Heart right ventricle (tissue), 16 donors: ENCODE measurements around the gene OSBPL10. TPM values are rescaled to one million over a fixed set of nuclear protein-coding genes. Genes with fewer than 3 reads are reported as not detected.

Experiments
- ATAC-seq, 8 donors: fragments of 200-7000 bp; cut with Tn5 transposase; one replicate each; pipeline ENCODE4 v1.9.1; 2020; ENCODE audit warnings: mild to moderate bottlenecking in 8 of 8, moderate library complexity in 8 of 8, moderate number of reproducible peaks in 1 of 8
- DNase-seq, 2 donors: peaks; one replicate each; pipeline ENCODE4 v3.0.0-alpha.2; 2020
- H3K27ac ChIP-seq, 10 donors: fragments of 200-600 bp; sonication (generic) in 2 of 10; one replicate each; pipeline versions ENCODE4 v1.5.0 to v1.8.0; 2020 to 2022; ENCODE audit warnings: mild to moderate bottlenecking in 3 of 10
- H3K27me3 ChIP-seq, 7 donors: fragments of 200-600 bp; one replicate each; pipeline ENCODE4 v1.8.0; 2021 to 2022; ENCODE audit warnings: mild to moderate bottlenecking in 2 of 7
- H3K36me3 ChIP-seq, 9 donors: fragments of 200-600 bp; sonication (generic) in 1 of 9; one replicate each; pipeline versions ENCODE4 v1.5.0 to v1.8.0; 2020 to 2022; ENCODE audit warnings: mild to moderate bottlenecking in 2 of 9
- H3K4me1 ChIP-seq, 9 donors: fragments of 200-600 bp; sonication (generic) in 1 of 9; one replicate each; pipeline versions ENCODE4 v1.5.0 to v1.8.0; 2020 to 2022; ENCODE audit warnings: mild to moderate bottlenecking in 4 of 9
- H3K4me3 ChIP-seq, 10 donors: fragments of 200-600 bp; sonication (generic) in 2 of 10; one replicate each; pipeline versions ENCODE4 v1.5.0 to v1.8.0; 2020 to 2022; ENCODE audit warnings: mild to moderate bottlenecking in 7 of 10, moderate library complexity in 2 of 10
- H3K9me3 ChIP-seq, 11 donors: fragments of 200-600 bp in 10 of 11; sonication (generic) in 2 of 11; one replicate each; pipeline versions ENCODE4 v1.5.0 to v1.8.0; 2013 to 2022; ENCODE audit warnings: mild to moderate bottlenecking in 2 of 11, control low read depth in 1 of 11, moderate library complexity in 1 of 11
- CTCF ChIP-seq, 9 donors: fragments of 200-600 bp; sonication (generic) in 2 of 9; IDR thresholded peaks; one replicate each; pipeline versions ENCODE4 v1.5.0 to v1.8.0; 2021 to 2022; ENCODE audit warnings: antibody characterized with exemption in 9 of 9, mild to moderate bottlenecking in 5 of 9, moderate library complexity in 1 of 9
- WGBS, 2 donors: extraction: QIAGEN DNeasy Blood & Tissue Kit; methylation state at CpG; one replicate each; pipeline ENCODE4 v1.1.7; 2013; ENCODE audit warnings: inconsistent platforms in 1 of 2; 5-methylcytosine and 5-hydroxymethylcytosine counted together
- intact Hi-C, 10 donors: fragments of 100-400 bp; cut with DNase I; formaldehyde crosslinking; loops; one replicate each; pipeline versions ENCODE4 v1.11.1 to v1.14.2; 2022
- polyA plus RNA-seq, 2 donors: library from polyadenylated mRNA; stranded (reverse); fragments of 200-250 nt; gene quantifications; one replicate each; pipeline ENCODE4 v1.2.3, GENCODE V29; 2013
- total RNA-seq, 10 donors: library from RNA; stranded (reverse); fragmentation: NEBNext Ultra II Directional in 3 of 10; extraction: Animal tissue kit (Norgen Biotek cat#: 25700) in 3 of 10; gene quantifications; one replicate each; pipeline versions ENCODE4 v1.2.1 to v1.2.4, GENCODE V29; 2021 to 2023
- donor health status: Arrhythmogenic right ventricular cardiomyopathy.
- donor health status: ischemic (EF 13 %, LVEDD 7.1; RV severe dilation, severe dysfunction).
- donor health status: healthy with polysubstance abuse.
- donor health status: DM: no; HTN: yes; CAD: no.
- donor health status: DM: no; HTN: no; CAD: no.
- donor health status: ischemic (EF 25% LVEDD 6.9; RV normal size, moderate dysfunction).
- donor health status: ischemic (EF 25% LVEDD 5.7; RV mildly dilated, moderate dysfunction).
- donor health status: healthy.
- donor health status: DM: yes; HTN: yes; CAD: no.
- donor health status: Ischemic cardiomyopathy.
- donor health status: ischemic (EF 35%, LVEDD 5.7; RV mildly dilated, moderate dysfunction).
- donor health status: nonischemic (EF 11% LVEDD 7.7; RV severe dilation, severe dysfunction).
- donor health status: DM: yes; HTN: yes; CAD: no.
- donor health status: PGD.
- donor health status: ischemic (EF 29% LVEDD 5.4; RV normal size, mild dysfunction).
- donor health status: nonischemic (EF 23%, LVEDD 6.1; RV moderate dilation, normal function).

OSBPL10 gene
- total and polyA plus RNA-seq, 12 donors = 1.2 to 8.5 (median 4.1) TPM

GRCh38 chr3:31985831-31986230, 4.8 kb upstream of the OSBPL10 start:
- TF ChIP-seq CTCF (IDR thresholded peaks at IDR 0.05) = no peak
- WGBS, 2 donors = 70 to 74% methylated on average over 2 of the region's 2 CpGs
- Histone ChIP-seq H3K27me3 (peaks cover 0 to 19% (median 0%) of the 10 kb centered on the region in 7 donors), H3K36me3 (no peaks in the 10 kb centered on the region), H3K27ac (no peak overlapping the region), H3K9me3 (peaks cover 0 to 44% (median 21%) of the 10 kb centered on the region in 11 donors), H3K4me1 (peaks cover 0 to 14% (median 8%) of the 10 kb centered on the region in 9 donors), H3K4me3 (no peak overlapping the region)
- intact Hi-C loops = no loop called here
- ATAC-seq (no peak), DNase-seq (no peak)

- no peak for DNase-seq
- Histone ChIP-seq H3K27ac (no peak overlapping the region), H3K36me3 (no peaks in the 10 kb centered on the region), H3K4me1 (peaks cover 6 to 27% (median 20%) of the 10 kb centered on the region in 9 donors), H3K9me3 (peaks cover 0 to 29% (median 6%) of the 10 kb centered on the region in 11 donors), H3K27me3 (peaks cover 0 to 34% (median 0%) of the 10 kb centered on the region in 7 donors), H3K4me3 (no peak overlapping the region)
- no peak for ATAC-seq
- intact Hi-C loops = no loop called here
- 97 to 98% methylated on average over 4 of the region's 4 CpGs for WGBS, 2 donors
- TF ChIP-seq CTCF (IDR thresholded peaks at IDR 0.05) = no peak
Observed at GRCh38 chr3:31984321-31984720, 3.3 kb upstream of the OSBPL10 start.

- H3K36me3 ChIP-seq = no peaks in the 10 kb centered on the region
- H3K4me1 ChIP-seq = peaks cover 6 to 28% (median 24%) of the 10 kb centered on the region in 9 donors
- peak in 1 of 9 donors; percentile 11 for TF ChIP-seq CTCF (IDR thresholded peaks at IDR 0.05)
- ATAC-seq = peak; percentile 24 to 61 (median 41)
- peak overlapping the region; percentile 58 to 79 (median 72) for H3K4me3 ChIP-seq
- H3K27me3 ChIP-seq = peaks cover 0 to 45% (median 0%) of the 10 kb centered on the region in 7 donors
- H3K27ac ChIP-seq = peak overlapping the region; percentile 64 to 89 (median 82)
- 1% methylated on average over 62 to 66 of the region's 66 CpGs for WGBS, 2 donors
- intact Hi-C loops = no loop called here
- DNase-seq = peak; percentile 27 to 44
- no peaks in the 10 kb centered on the region for H3K9me3 ChIP-seq
Observed at GRCh38 chr3:31980530-31981205, 394 bp downstream of the OSBPL10 start.

GRCh38 chr3:31979001-31979697, 1.9 kb downstream of the OSBPL10 start:
- no peak for ATAC-seq
- intact Hi-C loops = no loop called here
- Histone ChIP-seq H3K36me3 (no peaks in the 10 kb centered on the region), H3K4me3 (peak overlapping the region in 2 of 10 donors; percentile 70), H3K27me3 (peaks cover 0 to 45% (median 0%) of the 10 kb centered on the region in 7 donors), H3K9me3 (no peaks in the 10 kb centered on the region), H3K27ac (no peak overlapping the region), H3K4me1 (peaks cover 6 to 32% (median 23%) of the 10 kb centered on the region in 9 donors)
- DNase-seq = no peak
- WGBS, 2 donors = 72 to 87% methylated on average over 5 of the region's 5 CpGs
- no peak for TF ChIP-seq CTCF (IDR thresholded peaks at IDR 0.05)
